Measurements from ENCODE around the gene NUDT21.

Gene NUDT21

GRCh38 chr16:56462064-56462796, 11.1 kb upstream of the NUDT21 start:
- in situ Hi-C loops (cut with HindIII; ENCODE audit: low sequenced_read_pairs) = no loop called here

DNA sequence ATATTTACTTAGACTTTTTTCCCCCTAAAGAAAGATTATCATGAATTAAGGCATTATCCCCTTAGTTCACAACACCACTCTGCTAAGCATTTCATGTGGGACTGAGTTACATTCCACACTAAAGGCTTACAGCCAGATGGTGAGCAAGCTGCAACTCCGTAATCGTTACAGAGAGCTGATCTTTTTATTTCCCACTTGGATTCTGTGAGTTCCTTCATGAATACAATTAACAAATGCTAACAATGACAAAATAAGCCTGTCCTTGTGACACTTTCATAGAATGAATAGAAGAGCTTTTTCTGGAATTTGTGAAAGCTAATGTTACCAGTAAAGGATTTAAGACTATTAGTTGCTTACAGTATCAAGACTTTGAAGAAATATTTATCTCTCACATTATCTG, 9.0 kb upstream of the NUDT21 start:
- in situ Hi-C loops (cut with HindIII; ENCODE audit: low sequenced_read_pairs) = no loop called here

GRCh38 chr16:56457927-56458470, 6.9 kb upstream of the NUDT21 start:
- in situ Hi-C loops (cut with HindIII; ENCODE audit: low sequenced_read_pairs) = no loop called here

- in situ Hi-C loops (cut with HindIII; ENCODE audit: low sequenced_read_pairs) = no loop called here
These were observed 889 bp upstream of the NUDT21 start for GRCh38 chr16:56451753-56452689.

GRCh38 chr16:56450275-56450985, 702 bp downstream of the NUDT21 start:
- in situ Hi-C loops (cut with HindIII; ENCODE audit: low sequenced_read_pairs) = no loop called here

DNA sequence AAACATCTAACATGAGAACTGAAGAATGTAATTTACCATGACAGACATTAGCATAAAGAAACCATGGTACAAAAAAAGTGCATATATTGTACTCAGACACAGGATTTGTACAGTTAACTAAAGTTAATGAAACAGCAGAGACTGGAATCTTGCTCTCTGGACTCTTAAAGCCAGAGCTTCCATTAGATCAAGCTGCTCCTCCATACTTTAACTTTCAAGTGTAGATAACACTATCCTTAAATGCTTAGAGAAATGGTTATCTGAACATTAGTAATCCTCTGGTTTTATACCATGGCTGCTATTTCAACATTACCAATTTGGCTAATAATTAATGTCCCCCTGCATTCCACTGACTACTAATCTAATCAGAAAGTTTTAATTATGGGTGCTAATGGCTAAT, 3.1 kb downstream of the NUDT21 start:
- in situ Hi-C loops (cut with HindIII; ENCODE audit: low sequenced_read_pairs) = no loop called here

DNA sequence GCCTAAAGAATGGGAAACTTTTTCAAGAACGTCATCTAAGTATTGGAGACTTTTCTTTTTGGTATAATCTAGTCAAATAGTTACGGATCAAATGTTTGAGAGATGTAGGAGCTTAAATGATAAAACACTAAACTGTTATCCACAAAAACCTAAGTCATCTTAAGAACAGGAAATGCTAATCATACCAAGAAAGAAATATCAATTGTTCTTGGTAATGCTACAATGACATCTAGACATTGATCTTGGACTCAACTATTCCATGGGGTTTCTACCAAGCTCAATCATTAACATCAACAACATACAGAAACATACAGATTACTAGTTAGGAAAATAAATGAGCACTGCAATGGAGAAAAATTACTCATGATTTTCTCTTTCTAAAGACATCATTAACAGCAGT, 3.8 kb downstream of the NUDT21 start:
- in situ Hi-C loops (cut with HindIII; ENCODE audit: low sequenced_read_pairs) = no loop called here

GRCh38 chr16:56438038-56438437, 13.1 kb downstream of the NUDT21 start:
- in situ Hi-C loops (cut with HindIII; ENCODE audit: low sequenced_read_pairs) = no loop called here

DNA sequence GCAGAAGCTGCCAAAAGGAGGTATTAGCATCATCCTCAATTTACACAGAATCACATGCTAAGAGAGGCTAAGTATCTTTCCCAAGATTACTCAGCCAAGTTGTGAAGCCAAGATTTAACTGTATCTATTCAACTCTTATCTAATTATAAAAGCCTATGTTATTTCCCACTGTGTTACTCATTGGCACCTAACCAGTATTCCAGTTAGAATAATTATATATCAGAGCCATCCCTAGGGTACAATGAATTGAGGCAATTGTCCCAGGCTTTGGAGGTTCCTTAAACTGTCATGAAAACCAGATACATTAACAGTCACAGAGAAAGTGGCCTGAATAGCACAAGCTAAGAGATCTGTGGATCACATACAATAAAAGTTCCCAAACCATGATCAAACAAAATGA, 14.9 kb downstream of the NUDT21 start:
- in situ Hi-C loops (cut with HindIII; ENCODE audit: low sequenced_read_pairs) = no loop called here

DNA sequence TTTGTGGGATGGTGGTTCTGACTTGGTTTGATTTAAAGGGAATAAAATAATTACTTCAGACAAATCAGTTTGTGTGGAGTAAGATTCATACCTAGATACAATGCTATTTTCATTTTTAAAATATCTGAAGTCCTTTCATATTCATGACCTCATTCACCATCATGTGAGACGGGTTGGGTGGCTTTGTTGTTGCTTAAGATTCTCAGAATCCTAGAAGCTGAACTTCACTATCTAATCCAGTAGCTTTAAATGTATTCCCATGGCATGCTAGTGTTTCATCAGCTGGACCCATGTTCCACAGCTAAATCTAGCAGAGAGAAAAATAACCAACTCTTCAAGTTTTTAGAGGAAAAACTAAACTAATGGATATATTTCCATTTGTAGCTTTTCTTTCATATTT, 23.0 kb downstream of the NUDT21 start:
- in situ Hi-C loops (cut with HindIII; ENCODE audit: low sequenced_read_pairs) = no loop called here

- in situ Hi-C loops (cut with HindIII; ENCODE audit: low sequenced_read_pairs) = no loop called here
These were observed 24.5 kb downstream of the NUDT21 start for GRCh38 chr16:56426585-56426984.

DNA sequence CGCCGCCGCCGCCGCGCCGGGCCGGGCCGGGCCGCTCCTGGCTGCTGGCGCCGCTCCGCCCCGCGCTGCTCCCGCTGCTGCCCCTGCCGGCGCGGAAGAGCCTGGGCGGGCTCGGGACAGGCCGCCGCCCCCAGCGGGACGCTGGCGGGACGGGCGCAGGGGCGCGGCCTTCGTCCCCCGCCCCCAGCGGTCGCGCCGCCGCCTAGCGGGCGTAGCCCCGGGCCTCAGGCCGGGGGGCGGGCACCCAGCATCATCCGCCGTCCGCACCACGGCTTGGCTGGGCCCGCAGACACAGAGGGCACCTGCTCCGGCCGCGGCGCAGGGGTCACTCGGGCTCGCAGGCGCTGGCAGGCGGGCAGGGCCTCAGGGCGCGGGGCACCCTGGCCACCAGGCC, 25.7 kb downstream of the NUDT21 start, which contains the start of gene AMFR:
Gene AMFR, minus strand, starts transcription at position 107 of the 394 bp plus-strand sequence. CDS start 218 bp downstream, outside the sequence.
- in situ Hi-C loops (cut with HindIII; ENCODE audit: low sequenced_read_pairs) = no loop called here

GRCh38 chr16:56424791-56425438, 26.2 kb downstream of the NUDT21 start:
- in situ Hi-C loops (cut with HindIII; ENCODE audit: low sequenced_read_pairs) = no loop called here

GRCh38 chr16:56424404-56424764, 26.7 kb downstream of the NUDT21 start:
- in situ Hi-C loops (cut with HindIII; ENCODE audit: low sequenced_read_pairs) = no loop called here

GRCh38 chr16:56423584-56424403, 27.3 kb downstream of the NUDT21 start:
- in situ Hi-C loops (cut with HindIII; ENCODE audit: low sequenced_read_pairs) = no loop called here

DNA sequence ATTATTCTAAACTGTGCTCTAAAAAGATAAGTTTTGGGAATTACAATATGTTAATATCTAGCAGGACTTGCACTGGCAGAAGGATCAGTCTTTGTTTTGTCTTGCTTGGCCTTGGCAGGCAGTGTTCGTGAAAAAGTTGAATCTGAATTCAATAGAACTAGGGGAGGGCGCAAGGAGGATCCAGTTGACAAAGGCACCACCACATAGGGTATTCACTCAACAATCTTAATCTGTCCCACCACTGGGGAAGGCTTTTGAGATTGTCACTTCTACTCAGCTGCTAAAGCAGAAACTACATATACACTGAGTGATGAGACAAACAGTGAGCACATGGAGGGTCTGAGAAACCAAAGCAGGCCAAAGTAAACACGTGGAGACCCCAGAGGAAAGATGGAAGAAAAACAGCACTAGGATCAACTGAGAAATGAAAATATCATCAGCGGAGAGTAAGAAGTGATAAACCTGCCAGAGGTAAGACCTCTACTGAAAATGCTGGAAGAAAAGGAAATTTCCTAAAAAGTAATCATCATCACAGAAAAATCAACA, 28.2 kb downstream of the NUDT21 start:
- in situ Hi-C loops (cut with HindIII; ENCODE audit: low sequenced_read_pairs) = no loop called here

GRCh38 chr16:56421976-56422669, 29.0 kb downstream of the NUDT21 start:
- in situ Hi-C loops (cut with HindIII; ENCODE audit: low sequenced_read_pairs) = no loop called here

DNA sequence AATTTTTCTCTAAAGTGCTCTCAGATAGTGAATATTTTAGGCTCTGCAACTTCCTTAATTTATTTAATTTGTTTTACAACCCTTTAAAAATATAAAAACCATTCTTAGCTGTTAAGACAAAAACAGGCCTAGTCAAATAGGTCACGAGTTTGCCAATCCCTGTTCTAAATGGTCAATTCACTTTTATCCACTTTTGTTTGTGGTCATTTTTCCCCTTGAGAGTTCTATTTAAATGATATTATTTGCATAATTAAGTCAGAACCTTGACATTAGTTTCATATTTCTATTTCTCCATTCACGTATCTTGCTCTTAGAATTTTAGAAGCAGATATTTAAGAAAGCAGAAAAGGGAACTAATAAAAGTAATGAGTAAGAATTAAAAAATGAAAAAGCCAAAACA, 29.8 kb downstream of the NUDT21 start:
- in situ Hi-C loops (cut with HindIII; ENCODE audit: low sequenced_read_pairs) = no loop called here

DNA sequence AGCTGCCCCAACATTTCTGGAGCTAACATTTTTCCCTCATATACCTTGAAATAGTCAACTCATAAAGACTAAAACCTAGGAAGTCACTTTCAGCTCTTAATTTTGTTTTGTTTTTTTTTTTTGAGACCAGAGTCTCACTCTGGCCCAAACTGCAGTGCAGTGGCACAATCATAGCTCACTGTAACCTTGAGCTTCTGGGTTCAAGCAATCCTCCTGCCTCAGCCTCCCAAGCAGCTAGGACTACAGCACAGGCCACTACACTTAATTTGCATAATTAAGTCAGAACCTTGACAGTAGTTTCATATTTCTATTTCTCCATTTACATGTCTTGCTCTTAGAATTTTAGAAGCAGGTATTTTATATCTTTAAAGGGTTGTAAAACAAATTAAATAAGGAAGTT, 30.5 kb downstream of the NUDT21 start:
- in situ Hi-C loops (cut with HindIII; ENCODE audit: low sequenced_read_pairs) = no loop called here
